ENCODE results near the gene LRRC32.
"Not testable (repeated sequence)": the region's sequence is repeated elsewhere in the genome, so short reads cannot be mapped to it uniquely, and the experiment has no call there.

The LRRC32 gene

GRCh38 chr11:76653012-76653673 is 17.4 kb downstream of the LRRC32 start:
- H3K4me3 ChIP-seq (ENCODE audit: low read length): no peak overlapping the region
- H3K9me3 ChIP-seq (replicated peaks; ENCODE audit: low read length): no peaks in the 10 kb centered on the region
- H3K9ac ChIP-seq (ENCODE audit: low read depth, low read length): no peak overlapping the region
- no peaks in the 10 kb centered on the region for H3K4me1 ChIP-seq (ENCODE audit: control insufficient read depth, insufficient read depth, low read length)
- no peaks in the 10 kb centered on the region for H3K36me3 ChIP-seq (ENCODE audit: insufficient read depth, low read length)
- no peak overlapping the region for H3K4me2 ChIP-seq (ENCODE audit: low read length)
- peaks cover 75% of the 10 kb centered on the region for H3K27me3 ChIP-seq (ENCODE audit: control insufficient read depth, insufficient read depth, low read length)

- Histone ChIP-seq H3K9ac (ENCODE audit: low read depth, low read length) (no peak overlapping the region), H3K4me2 (ENCODE audit: low read length) (no peak overlapping the region), H3K27me3 (ENCODE audit: control insufficient read depth, insufficient read depth, low read length) (peaks cover 76% of the 10 kb centered on the region), H3K36me3 (ENCODE audit: insufficient read depth, low read length) (no peaks in the 10 kb centered on the region), H3K9me3 (replicated peaks; ENCODE audit: low read length) (no peaks in the 10 kb centered on the region), H3K4me1 (ENCODE audit: control insufficient read depth, insufficient read depth, low read length) (no peaks in the 10 kb centered on the region), H3K4me3 (ENCODE audit: low read length) (no peak overlapping the region)
Measured at GRCh38 chr11:76649851-76650372, 20.6 kb downstream of the LRRC32 start.

GRCh38 chr11:76649011-76649410 is 21.5 kb downstream of the LRRC32 start:
- H3K4me3 ChIP-seq (ENCODE audit: low read length): no peak overlapping the region
- H3K36me3 ChIP-seq (ENCODE audit: insufficient read depth, low read length): no peaks in the 10 kb centered on the region
- H3K4me1 ChIP-seq (ENCODE audit: control insufficient read depth, insufficient read depth, low read length): no peaks in the 10 kb centered on the region
- no peak overlapping the region for H3K4me2 ChIP-seq (ENCODE audit: low read length)
- peaks cover 77% of the 10 kb centered on the region for H3K27me3 ChIP-seq (ENCODE audit: control insufficient read depth, insufficient read depth, low read length)
- H3K9ac ChIP-seq (ENCODE audit: low read depth, low read length): no peak overlapping the region
- no peaks in the 10 kb centered on the region for H3K9me3 ChIP-seq (replicated peaks; ENCODE audit: low read length)

- Histone ChIP-seq H3K27me3 (ENCODE audit: control insufficient read depth, insufficient read depth, low read length) (peaks cover 72% of the 10 kb centered on the region), H3K4me1 (ENCODE audit: control insufficient read depth, insufficient read depth, low read length) (no peaks in the 10 kb centered on the region), H3K4me3 (ENCODE audit: low read length) (no peak overlapping the region), H3K36me3 (ENCODE audit: insufficient read depth, low read length) (no peaks in the 10 kb centered on the region), H3K9me3 (replicated peaks; ENCODE audit: low read length) (no peaks in the 10 kb centered on the region), H3K9ac (ENCODE audit: low read depth, low read length) (no peak overlapping the region), H3K4me2 (ENCODE audit: low read length) (no peak overlapping the region)
Measured at GRCh38 chr11:76648061-76648460, 22.5 kb downstream of the LRRC32 start.

- Histone ChIP-seq H3K4me1 (ENCODE audit: control insufficient read depth, insufficient read depth, low read length) (no peaks in the 10 kb centered on the region), H3K27me3 (ENCODE audit: control insufficient read depth, insufficient read depth, low read length) (peaks cover 78% of the 10 kb centered on the region), H3K9ac (ENCODE audit: low read depth, low read length) (no peak overlapping the region), H3K9me3 (replicated peaks; ENCODE audit: low read length) (no peaks in the 10 kb centered on the region), H3K36me3 (ENCODE audit: insufficient read depth, low read length) (no peaks in the 10 kb centered on the region), H3K4me2 (ENCODE audit: low read length) (no peak overlapping the region), H3K4me3 (ENCODE audit: low read length) (no peak overlapping the region)
Measured at GRCh38 chr11:76646882-76647534, 23.5 kb downstream of the LRRC32 start.

- Histone ChIP-seq H3K9ac (ENCODE audit: low read depth, low read length) (no peak overlapping the region), H3K4me1 (ENCODE audit: control insufficient read depth, insufficient read depth, low read length) (no peaks in the 10 kb centered on the region), H3K9me3 (replicated peaks; ENCODE audit: low read length) (no peaks in the 10 kb centered on the region), H3K4me3 (ENCODE audit: low read length) (no peak overlapping the region), H3K36me3 (ENCODE audit: insufficient read depth, low read length) (no peaks in the 10 kb centered on the region), H3K27me3 (ENCODE audit: control insufficient read depth, insufficient read depth, low read length) (peaks cover 87% of the 10 kb centered on the region), H3K4me2 (ENCODE audit: low read length) (no peak overlapping the region)
Measured at GRCh38 chr11:76644591-76644990, 26.0 kb downstream of the LRRC32 start.

GRCh38 chr11:76643711-76644110 is 26.8 kb downstream of the LRRC32 start:
- H3K27me3 ChIP-seq (ENCODE audit: control insufficient read depth, insufficient read depth, low read length): peaks cover 87% of the 10 kb centered on the region
- H3K36me3 ChIP-seq (ENCODE audit: insufficient read depth, low read length); H3K4me2 ChIP-seq (ENCODE audit: low read length); H3K9me3 ChIP-seq (replicated peaks; ENCODE audit: low read length); H3K9ac ChIP-seq (ENCODE audit: low read depth, low read length); H3K4me1 ChIP-seq (ENCODE audit: control insufficient read depth, insufficient read depth, low read length); H3K4me3 ChIP-seq (ENCODE audit: low read length): not testable (repeated sequence)

GRCh38 chr11:76642341-76642740 is 28.2 kb downstream of the LRRC32 start:
- H3K9me3 ChIP-seq (replicated peaks; ENCODE audit: low read length): no peaks in the 10 kb centered on the region
- H3K27me3 ChIP-seq (ENCODE audit: control insufficient read depth, insufficient read depth, low read length): peaks cover 85% of the 10 kb centered on the region
- no peaks in the 10 kb centered on the region for H3K4me1 ChIP-seq (ENCODE audit: control insufficient read depth, insufficient read depth, low read length)
- H3K9ac ChIP-seq (ENCODE audit: low read depth, low read length): no peak overlapping the region
- H3K36me3 ChIP-seq (ENCODE audit: insufficient read depth, low read length): no peaks in the 10 kb centered on the region
- no peak overlapping the region for H3K4me2 ChIP-seq (ENCODE audit: low read length)
- H3K4me3 ChIP-seq (ENCODE audit: low read length): no peak overlapping the region

GRCh38 chr11:76641905-76642304 is 28.6 kb downstream of the LRRC32 start:
- Histone ChIP-seq H3K4me1 (ENCODE audit: control insufficient read depth, insufficient read depth, low read length) (no peaks in the 10 kb centered on the region), H3K9me3 (replicated peaks; ENCODE audit: low read length) (no peaks in the 10 kb centered on the region), H3K4me3 (ENCODE audit: low read length) (no peak overlapping the region), H3K36me3 (ENCODE audit: insufficient read depth, low read length) (no peaks in the 10 kb centered on the region), H3K9ac (ENCODE audit: low read depth, low read length) (no peak overlapping the region), H3K27me3 (ENCODE audit: control insufficient read depth, insufficient read depth, low read length) (peaks cover 85% of the 10 kb centered on the region), H3K4me2 (ENCODE audit: low read length) (no peak overlapping the region)

- peaks cover 86% of the 10 kb centered on the region for H3K27me3 ChIP-seq (ENCODE audit: control insufficient read depth, insufficient read depth, low read length)
- no peak overlapping the region for H3K4me2 ChIP-seq (ENCODE audit: low read length)
Measured at GRCh38 chr11:76640501-76640900, 30.0 kb downstream of the LRRC32 start.

GRCh38 chr11:76639621-76640020 is 30.9 kb downstream of the LRRC32 start:
- H3K36me3 ChIP-seq (ENCODE audit: insufficient read depth, low read length): no peaks in the 10 kb centered on the region

More at GRCh38 chr11:76640501-76640900, 30.0 kb downstream of the LRRC32 start:
- H3K4me1 ChIP-seq (ENCODE audit: control insufficient read depth, insufficient read depth, low read length): no peaks in the 10 kb centered on the region
- no peaks in the 10 kb centered on the region for H3K36me3 ChIP-seq (ENCODE audit: insufficient read depth, low read length)
- no peaks in the 10 kb centered on the region for H3K9me3 ChIP-seq (replicated peaks; ENCODE audit: low read length)
- H3K4me3 ChIP-seq (ENCODE audit: low read length): no peak overlapping the region
- no peak overlapping the region for H3K9ac ChIP-seq (ENCODE audit: low read depth, low read length)

More at GRCh38 chr11:76639621-76640020, 30.9 kb downstream of the LRRC32 start:
- Histone ChIP-seq H3K27me3 (ENCODE audit: control insufficient read depth, insufficient read depth, low read length) (peaks cover 85% of the 10 kb centered on the region), H3K9ac (ENCODE audit: low read depth, low read length) (no peak overlapping the region), H3K4me2 (ENCODE audit: low read length) (no peak overlapping the region), H3K4me1 (ENCODE audit: control insufficient read depth, insufficient read depth, low read length) (no peaks in the 10 kb centered on the region), H3K9me3 (replicated peaks; ENCODE audit: low read length) (no peaks in the 10 kb centered on the region), H3K4me3 (ENCODE audit: low read length) (no peak overlapping the region)

Data from skeletal muscle satellite cell (primary cell).